NOMO-1 treated with DMSO at 0.1 percent for 48 hours (cell line): ENCODE measurements around the gene CRADD.
"Not testable (repeated sequence)": the region's sequence is repeated elsewhere in the genome, so short reads cannot be mapped to it uniquely, and the experiment has no call there.

Experiments
- DNase-seq: peaks from one replicate; lab custom pipeline; 2025; ENCODE audit not compliant: unreplicated experiment; lab: John Stamatoyannopoulos, UW

The CRADD gene

GRCh38 chr12:93862424-93862823 lies 185.2 kb downstream of the CRADD start:
- no peak for DNase-seq

- no peak for DNase-seq
Measured at GRCh38 chr12:93865751-93866150, 188.6 kb downstream of the CRADD start.

- no peak for DNase-seq
Measured at GRCh38 chr12:93868771-93869170, 191.6 kb downstream of the CRADD start.

- DNase-seq: no peak
Measured at GRCh38 chr12:93870020-93870795, 193.0 kb downstream of the CRADD start.

GRCh38 chr12:93871566-93871965 lies 194.4 kb downstream of the CRADD start:
- not testable (repeated sequence) for DNase-seq

GRCh38 chr12:93873561-93873960 lies 196.4 kb downstream of the CRADD start:
- DNase-seq: no peak

- no peak for DNase-seq
Measured at GRCh38 chr12:93875157-93875556, 198.0 kb downstream of the CRADD start.

- DNase-seq: no peak
Measured at GRCh38 chr12:93876360-93876759, 199.2 kb downstream of the CRADD start.

- DNase-seq: no peak
Measured at GRCh38 chr12:93877446-93877845, 200.3 kb downstream of the CRADD start.

GRCh38 chr12:93879476-93880421 lies 202.6 kb downstream of the CRADD start:
- no peak for DNase-seq

- DNase-seq: no peak
Measured at GRCh38 chr12:93880853-93881522, 203.8 kb downstream of the CRADD start.

- no peak for DNase-seq
Measured at GRCh38 chr12:93882763-93883162, 205.6 kb downstream of the CRADD start.

- DNase-seq: no peak
Measured at GRCh38 chr12:93883436-93884154, 206.4 kb downstream of the CRADD start.

GRCh38 chr12:93884794-93885460 lies 207.8 kb downstream of the CRADD start:
- no peak for DNase-seq

- not testable (repeated sequence) for DNase-seq
Measured at GRCh38 chr12:93885973-93886532, 208.9 kb downstream of the CRADD start.

- no peak for DNase-seq
Measured at GRCh38 chr12:93886533-93887511, 209.6 kb downstream of the CRADD start.

- no peak for DNase-seq
Measured at GRCh38 chr12:93888964-93889363, 211.8 kb downstream of the CRADD start.

GRCh38 chr12:93889516-93890212 lies 212.5 kb downstream of the CRADD start:
- peak; percentile 81 for DNase-seq
